Stimulated activated CD8-positive, alpha-beta memory T cell treated with anti-CD3 and anti-CD28 coated beads, Interleukin-15, amount 100 ng/mL, for 48 hours (primary cell): ENCODE measurements around the gene CRB3.
A peak's percentile ranks its signal among the peaks of the same experiment; 100 is the strongest.

Experiments
- DNase-seq, 2 donors: peaks; one replicate each; pipeline ENCODE4 v3.0.0-alpha.2; 2020; ENCODE audit warnings: low read depth in 2 of 2

The CRB3 gene

DNA sequence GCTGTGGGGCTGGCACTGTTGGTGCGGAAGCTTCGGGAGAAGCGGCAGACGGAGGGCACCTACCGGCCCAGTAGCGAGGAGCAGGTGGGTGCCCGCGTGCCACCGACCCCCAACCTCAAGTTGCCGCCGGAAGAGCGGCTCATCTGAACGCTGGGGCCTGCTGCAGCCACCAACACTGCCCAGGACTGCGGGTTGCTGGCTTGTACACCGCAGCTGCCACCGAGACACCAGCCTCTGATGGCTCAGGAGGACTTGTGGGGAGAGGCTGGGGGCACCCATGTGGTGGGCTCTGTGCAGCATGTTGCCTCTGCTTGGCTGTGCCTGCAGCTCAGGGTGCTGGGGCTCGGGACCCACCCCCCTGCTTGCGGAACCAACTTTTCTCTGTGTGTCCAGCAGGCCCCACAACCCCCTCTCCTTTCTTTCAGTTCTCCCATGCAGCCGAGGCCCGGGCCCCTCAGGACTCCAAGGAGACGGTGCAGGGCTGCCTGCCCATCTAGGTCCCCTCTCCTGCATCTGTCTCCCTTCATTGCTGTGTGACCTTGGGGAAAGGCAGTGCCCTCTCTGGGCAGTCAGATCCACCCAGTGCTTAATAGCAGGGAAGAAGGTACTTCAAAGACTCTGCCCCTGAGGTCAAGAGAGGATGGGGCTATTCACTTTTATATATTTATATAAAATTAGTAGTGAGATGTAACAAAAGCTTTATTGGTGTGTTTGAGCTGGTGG, 2.6 kb downstream of the CRB3 start:
- DNase-seq, result no peak

- DNase-seq, result no peak
Measured at GRCh38 chr19:6467384-6467783, 3.3 kb downstream of the CRB3 start.

DNA sequence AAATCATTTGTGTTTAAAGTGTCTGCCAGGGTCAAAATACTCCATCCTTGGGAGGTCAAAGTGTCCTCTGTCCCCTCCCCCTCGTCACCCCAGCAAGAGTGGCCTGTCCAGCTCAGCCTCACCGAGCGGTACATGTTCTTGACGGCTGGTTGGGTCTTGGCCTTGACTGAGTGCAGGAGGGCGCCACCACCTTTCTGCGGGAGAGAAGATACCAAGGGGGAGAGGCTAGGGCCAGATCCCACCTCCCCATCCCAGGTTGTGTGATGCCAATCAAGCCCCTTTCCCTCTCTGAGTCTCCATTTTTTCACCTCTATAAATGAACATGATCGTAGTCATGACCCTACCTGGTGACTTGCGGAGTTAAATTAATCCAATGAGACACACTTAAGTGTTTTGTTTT, 6.1 kb downstream of the CRB3 start:
- DNase-seq, result no peak

- DNase-seq, result no peak
Measured at GRCh38 chr19:6471076-6471475, 7.0 kb downstream of the CRB3 start.

DNA sequence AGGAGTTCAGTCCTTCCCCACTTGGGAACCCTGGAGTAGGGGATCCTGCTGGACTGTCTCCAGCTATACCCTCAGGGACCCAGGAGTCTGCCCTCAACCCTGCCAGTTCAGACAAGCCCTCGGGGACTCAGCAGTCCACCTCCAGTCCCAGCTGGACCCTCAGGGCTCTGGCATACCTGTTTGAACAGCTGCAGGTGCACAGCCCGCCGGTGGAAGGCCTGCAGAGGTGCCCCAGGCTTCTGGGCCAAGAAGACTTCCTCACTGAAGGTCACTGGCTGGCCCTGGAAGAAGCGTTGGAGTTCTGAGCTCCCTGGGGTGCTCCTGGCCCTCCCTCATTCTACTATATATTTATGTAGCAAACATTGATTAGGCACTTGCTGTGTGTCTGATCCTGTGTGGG, 8.6 kb downstream of the CRB3 start:
- no peak for DNase-seq

- DNase-seq, result no peak
Measured at GRCh38 chr19:6473647-6474046, 9.6 kb downstream of the CRB3 start.

GRCh38 chr19:6475321-6476108, 11.4 kb downstream of the CRB3 start:
- DNase-seq, result no peak

GRCh38 chr19:6476155-6476895, 12.3 kb downstream of the CRB3 start:
- DNase-seq, result peak; percentile 38 to 55

DNA sequence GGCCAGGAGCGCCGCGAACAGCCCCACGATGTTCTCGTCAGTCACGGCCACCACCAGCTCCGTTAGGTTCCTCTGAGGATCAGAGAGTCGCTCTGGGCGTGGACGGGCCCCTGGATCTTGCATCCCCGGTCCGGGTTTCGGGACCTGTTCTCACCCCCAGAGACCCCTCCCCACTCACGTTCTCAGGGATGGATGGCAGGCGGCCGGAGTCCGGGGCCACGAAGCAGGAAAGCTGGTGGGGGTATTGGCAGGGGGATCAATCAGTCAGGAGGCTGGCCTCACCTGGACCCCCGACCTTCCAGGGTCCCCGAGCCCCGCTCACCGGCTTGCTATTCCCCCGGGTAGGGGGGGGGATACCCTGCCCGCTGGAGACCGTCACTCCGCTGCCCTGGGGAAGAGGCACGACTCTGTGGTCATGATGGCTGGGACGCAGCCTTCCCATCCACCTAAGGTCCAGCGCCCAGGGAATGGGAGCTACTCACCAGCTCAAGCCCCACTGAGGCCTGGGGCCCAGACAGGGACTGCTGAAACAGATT, 12.9 kb downstream of the CRB3 start:
- DNase-seq, result no peak

DNA sequence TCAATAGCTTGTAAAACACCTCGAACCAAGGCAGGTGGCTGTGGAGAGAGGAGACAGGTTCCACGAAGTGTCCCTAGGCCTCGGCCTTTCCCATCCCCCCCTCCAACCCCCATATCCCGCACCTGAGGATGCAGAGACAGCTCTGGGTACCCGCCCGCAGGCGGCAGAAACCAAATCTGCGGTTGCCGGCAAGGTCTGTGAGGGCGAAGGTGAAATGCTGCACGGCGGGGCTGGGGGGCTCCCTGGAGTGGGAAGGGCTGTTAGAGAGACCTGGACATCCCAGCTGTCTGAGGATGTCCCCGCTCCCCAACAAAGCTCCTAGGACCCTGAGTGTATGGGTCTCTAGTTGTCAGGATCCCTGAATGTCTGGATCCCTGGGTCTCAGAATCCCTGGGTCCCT, 14.7 kb downstream of the CRB3 start:
- DNase-seq, result no peak

DNA sequence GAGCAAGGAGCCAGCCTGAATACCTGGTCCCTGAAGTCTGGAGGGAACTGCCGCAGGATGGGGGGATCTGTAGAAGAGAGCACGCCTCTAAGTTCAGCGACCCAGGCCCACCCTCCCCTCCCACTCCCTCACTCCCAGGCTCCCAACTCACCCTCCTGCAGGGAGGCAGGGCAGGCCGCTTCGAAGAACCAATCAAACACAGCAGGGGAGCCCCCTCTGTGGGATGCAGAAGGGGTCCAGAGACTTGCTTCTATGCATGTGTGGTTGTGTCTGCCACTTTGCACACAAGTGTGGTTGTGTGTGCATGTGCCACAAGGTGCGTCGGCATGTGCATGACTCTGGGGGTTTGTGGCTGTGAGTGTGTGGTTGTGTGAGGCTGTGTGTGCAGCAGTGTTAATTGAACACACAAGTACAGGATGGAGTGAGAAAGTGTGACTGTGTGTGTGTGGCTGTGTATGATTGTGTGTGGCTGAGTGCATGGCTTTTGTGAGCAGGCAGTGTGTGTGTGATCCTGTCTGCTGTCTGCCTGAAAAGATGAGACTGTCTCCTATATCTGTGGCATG, 15.8 kb downstream of the CRB3 start:
- DNase-seq, result no peak

- no peak for DNase-seq
Measured at GRCh38 chr19:6480848-6481415, 16.9 kb downstream of the CRB3 start.

GRCh38 chr19:6481541-6482342, 17.7 kb downstream of the CRB3 start, which contains the start of gene DENND1C:
Gene DENND1C (minus strand): TSS chr19:6481787. CDS start chr19:6481695, 92 bp downstream.
- peak; percentile 53 to 54 for DNase-seq

GRCh38 chr19:6482343-6482686, 18.2 kb downstream of the CRB3 start:
- DNase-seq, result no peak

- no peak for DNase-seq
Measured at GRCh38 chr19:6483235-6483634, 19.2 kb downstream of the CRB3 start.

DNA sequence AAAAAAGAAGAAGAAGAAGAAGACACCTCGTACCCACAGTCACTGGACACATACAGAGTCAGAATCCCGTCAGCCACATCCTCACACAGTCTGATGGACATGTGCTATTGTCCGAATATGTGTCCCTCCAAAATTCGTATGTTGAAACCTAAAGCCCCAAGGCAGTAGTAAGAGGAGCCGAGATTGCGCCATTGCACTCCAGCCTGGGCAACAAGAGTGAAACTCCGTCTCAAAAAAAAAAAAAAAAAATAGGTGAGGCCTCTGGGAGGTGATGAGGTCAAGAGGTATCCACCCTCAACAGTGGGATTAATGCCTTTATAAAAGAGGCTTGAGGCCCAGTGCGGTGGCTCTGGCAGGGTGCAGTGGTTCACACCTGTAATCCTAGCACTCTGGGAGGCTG, 20.2 kb downstream of the CRB3 start:
- no peak for DNase-seq

DNA sequence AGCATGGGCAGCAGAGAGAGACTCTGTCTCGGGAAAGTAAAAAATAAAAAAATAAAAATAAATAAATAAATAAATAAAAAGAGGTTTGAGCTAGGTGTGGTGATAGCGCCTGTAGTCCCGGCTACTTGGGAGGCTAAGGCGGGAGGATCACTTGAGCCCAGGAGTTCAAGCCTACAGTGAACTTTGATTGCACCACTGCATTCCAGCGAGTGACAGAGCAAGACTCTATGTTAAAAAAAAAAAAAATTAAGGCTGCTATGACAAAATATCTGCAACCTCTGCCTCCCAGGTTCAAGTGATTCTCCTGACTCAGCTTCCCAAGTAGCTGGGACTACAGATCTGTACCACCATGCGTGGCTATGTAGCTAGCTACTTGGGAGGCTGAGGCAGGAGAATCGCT, 20.8 kb downstream of the CRB3 start:
- DNase-seq, result no peak

DNA sequence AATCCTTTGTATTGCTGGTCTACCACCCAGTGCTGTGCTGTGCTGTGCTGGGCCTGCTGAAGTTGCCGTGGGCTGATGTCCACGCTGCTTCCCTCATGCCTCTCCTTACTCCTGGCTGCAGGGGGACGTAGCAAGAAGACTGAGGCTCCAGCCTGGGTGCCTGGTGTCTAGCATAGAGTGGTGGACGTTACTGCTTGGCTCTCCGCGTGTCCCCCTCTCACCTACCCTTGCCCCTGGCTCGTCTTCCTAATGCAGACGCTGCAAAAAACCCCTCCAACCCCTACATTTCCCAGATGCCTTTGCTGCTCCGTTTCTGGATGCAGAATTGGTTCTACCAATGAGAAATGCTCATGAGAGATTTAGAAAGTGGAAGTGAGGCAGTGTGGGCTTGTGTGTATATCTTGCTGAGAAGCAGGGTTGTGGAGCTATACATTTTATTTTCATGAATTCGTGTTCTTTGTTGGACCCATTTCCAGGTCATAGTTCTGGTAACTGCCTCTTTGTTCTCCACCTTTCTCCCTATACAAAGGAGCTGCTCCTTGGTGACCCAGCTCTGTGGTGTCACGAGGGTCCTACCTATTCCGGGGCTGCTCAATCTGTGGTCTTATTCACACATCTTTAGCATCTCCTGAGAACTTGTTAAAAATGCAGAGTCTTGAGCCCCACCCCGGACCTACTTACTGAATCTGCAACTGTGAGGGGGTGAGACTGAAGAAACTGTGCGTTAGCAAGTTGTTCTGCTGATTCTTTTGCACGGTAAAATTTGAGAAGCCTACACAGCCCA, 25.4 kb downstream of the CRB3 start:
- DNase-seq, result no peak

DNA sequence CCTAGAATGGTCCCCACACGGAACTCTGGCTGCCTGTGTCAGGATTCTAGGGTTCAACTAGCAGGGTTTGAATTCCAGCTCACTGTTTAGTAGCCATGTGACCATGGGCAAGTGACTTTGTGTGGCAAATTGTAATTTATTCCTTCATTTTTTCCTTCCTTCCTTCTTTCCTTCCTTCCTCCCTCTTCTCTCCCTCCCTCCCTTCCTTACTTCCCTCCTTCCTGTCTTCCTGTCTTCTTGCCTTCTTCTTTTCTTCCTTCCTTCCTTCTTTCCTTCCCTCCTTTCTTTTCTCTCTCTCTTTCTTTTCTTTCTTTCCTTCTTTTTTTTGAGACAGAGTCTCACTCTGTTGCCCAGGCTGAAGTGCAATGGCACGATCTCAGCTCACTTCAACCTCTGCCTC, 26.1 kb downstream of the CRB3 start:
- no peak for DNase-seq
